ENCODE data around the gene TRNT1. TPM values are rescaled to one million over a fixed set of nuclear protein-coding genes. Genes with fewer than 3 reads are reported as not detected.

The TRNT1 gene
- total RNA-seq, 2 experiments from 2014 or later = 25.8 to 30.7 TPM

DNA sequence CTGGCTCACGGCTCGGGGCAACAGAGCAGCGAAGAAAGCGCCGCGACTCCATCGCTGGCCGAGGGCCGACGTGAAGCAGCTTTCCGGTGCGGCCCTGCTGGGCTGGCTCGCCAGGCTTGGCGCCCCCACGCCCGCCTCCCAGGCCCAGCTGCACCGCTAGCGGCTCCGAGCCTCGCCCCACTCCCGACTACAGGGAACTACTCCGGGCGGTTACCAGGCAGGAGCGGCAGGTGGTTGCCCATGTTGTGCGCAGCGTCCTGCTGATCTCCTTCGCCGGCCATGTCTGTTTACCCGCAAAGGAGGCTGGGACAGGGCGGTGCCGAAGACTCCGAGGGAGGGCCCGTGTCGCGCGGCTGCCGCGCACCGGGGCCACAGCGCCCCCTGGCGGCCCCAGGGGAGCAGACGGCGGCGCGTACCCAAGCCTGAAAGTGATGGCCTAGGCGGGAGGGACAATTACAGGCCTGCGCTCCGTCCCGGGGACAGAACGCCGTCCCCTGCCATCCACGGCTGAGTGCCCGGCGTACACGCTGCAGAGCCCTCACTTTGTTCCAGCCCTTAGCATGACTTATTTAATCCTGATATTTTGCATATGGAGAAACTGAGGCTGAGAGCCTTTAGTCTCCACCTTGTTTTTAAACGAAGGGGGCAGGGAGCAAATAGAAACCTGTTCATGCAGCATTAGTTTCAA is 52.8 kb downstream of the TRNT1 start, which contains the start of gene CRBN:
Gene CRBN (minus strand): TSS at position 285 of the 688 bp plus-strand sequence. CDS start 4 bp downstream, at position 281.
- Mint-ChIP-seq H3K27ac (peak within 1 kb of the TSS; percentile 92), H3K36me3 (ENCODE audit: low read depth) (peaks cover 45% of the 10 kb centered on the region), H3K9me3 (no peaks in the 10 kb centered on the region), H3K27me3 (no peaks in the 10 kb centered on the region), H3K4me1 (ENCODE audit: low read depth) (peaks cover 45% of the 10 kb centered on the region), H3K4me3 (peak within 1 kb of the TSS; percentile 92)
- peak within 1 kb of the TSS; percentile 97 for H3K4me3 ChIP-seq (ENCODE audit: low read length)
- intact Hi-C loops (cut with DNase I, micrococcal nuclease) = loop anchor here (1.0 to 10.0 kb wide), 8 partner anchors 8 to 1315 kb away; partner anchors contain the start of genes ITPR1 (in 1 of the 2), SETMAR (in 1 of the 2) and TRNT1 (in 1 of the 2)
- DNase-seq (peak; percentile 78 to 95 (median 86)), ATAC-seq (ENCODE audit: poor library complexity) (peak; percentile 96)
- H3K27ac ChIP-seq (ENCODE audit: low read depth in 1 of 2, low read length in 2 of 2) = peak within 1 kb of the TSS; percentile 69 to 94
- peaks cover 31% of the 10 kb centered on the region for H3K4me1 ChIP-seq (ENCODE audit: insufficient read depth, low read length)
- CTCF ChIA-PET = interaction anchor here (0.9 to 1.0 kb wide), 3 partner anchors 11 to 17 kb away, joined by 3 to 5 read pairs (median 5); no protein-coding TSS in a partner anchor
- H3K36me3 ChIP-seq (ENCODE audit: insufficient read depth, low read length) = peaks cover 8% of the 10 kb centered on the region
- no peaks in the 10 kb centered on the region for H3K9me3 ChIP-seq (ENCODE audit: control insufficient read depth in 1 of 2, insufficient read depth in 1 of 2, low read length in 2 of 2)
- H3K27me3 ChIP-seq (ENCODE audit: control insufficient read depth in 1 of 2, insufficient read depth in 2 of 2, low read length in 2 of 2) = no peaks in the 10 kb centered on the region
- POLR2A ChIA-PET = interaction anchor here (0.6 to 2.2 kb wide), 9 partner anchors 10 to 1124 kb away, joined by 3 to 11 read pairs (median 3); no protein-coding TSS in a partner anchor
- TF ChIP-seq, protein P1, sequence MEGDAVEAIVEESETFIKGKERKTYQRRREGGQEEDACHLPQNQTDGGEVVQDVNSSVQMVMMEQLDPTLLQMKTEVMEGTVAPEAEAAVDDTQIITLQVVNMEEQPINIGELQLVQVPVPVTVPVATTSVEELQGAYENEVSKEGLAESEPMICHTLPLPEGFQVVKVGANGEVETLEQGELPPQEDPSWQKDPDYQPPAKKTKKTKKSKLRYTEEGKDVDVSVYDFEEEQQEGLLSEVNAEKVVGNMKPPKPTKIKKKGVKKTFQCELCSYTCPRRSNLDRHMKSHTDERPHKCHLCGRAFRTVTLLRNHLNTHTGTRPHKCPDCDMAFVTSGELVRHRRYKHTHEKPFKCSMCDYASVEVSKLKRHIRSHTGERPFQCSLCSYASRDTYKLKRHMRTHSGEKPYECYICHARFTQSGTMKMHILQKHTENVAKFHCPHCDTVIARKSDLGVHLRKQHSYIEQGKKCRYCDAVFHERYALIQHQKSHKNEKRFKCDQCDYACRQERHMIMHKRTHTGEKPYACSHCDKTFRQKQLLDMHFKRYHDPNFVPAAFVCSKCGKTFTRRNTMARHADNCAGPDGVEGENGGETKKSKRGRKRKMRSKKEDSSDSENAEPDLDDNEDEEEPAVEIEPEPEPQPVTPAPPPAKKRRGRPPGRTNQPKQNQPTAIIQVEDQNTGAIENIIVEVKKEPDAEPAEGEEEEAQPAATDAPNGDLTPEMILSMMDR (IDR thresholded peaks at IDR 0.05) = peak; percentile 99

DNA sequence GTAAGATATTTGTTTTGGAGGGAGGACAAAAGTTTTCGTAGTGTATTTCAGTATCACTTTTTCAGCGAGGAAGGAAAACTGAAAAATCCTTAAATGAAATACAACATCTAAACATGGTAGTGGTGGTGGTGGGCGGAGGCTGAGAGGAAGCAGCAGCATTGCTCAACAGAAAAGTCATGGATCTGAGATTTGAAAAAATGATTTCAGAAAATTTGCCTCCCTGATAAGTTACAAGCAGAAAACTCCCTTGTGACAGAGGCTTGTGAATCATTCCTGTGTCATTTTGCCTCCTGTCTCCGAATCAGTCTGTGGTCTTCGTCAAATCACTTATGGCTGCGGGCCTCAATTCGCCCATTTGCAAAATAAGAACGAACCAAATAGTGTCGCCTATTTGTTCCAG is 53.7 kb downstream of the TRNT1 start:
- no peaks in the 10 kb centered on the region for H3K27me3 Mint-ChIP-seq
- TF ChIP-seq, protein P1 (IDR thresholded peaks at IDR 0.05) = no peak
- H3K4me3 Mint-ChIP-seq = peak overlapping the region; percentile 65
- Histone ChIP-seq H3K4me3 (ENCODE audit: low read length) (no peak overlapping the region), H3K36me3 (ENCODE audit: insufficient read depth, low read length) (peaks cover 7% of the 10 kb centered on the region), H3K4me1 (ENCODE audit: insufficient read depth, low read length) (peaks cover 31% of the 10 kb centered on the region), H3K27ac (ENCODE audit: low read depth in 1 of 2, low read length in 2 of 2) (no peak overlapping the region), H3K9me3 (ENCODE audit: control insufficient read depth in 1 of 2, insufficient read depth in 1 of 2, low read length in 2 of 2) (no peaks in the 10 kb centered on the region), H3K27me3 (ENCODE audit: control insufficient read depth in 1 of 2, insufficient read depth in 2 of 2, low read length in 2 of 2) (no peaks in the 10 kb centered on the region)
- H3K27ac Mint-ChIP-seq = peak overlapping the region; percentile 92
- peaks cover 36% of the 10 kb centered on the region for H3K36me3 Mint-ChIP-seq (ENCODE audit: low read depth)
- H3K9me3 Mint-ChIP-seq = no peaks in the 10 kb centered on the region
- CTCF ChIA-PET = no interaction called here
- DNase-seq = no peak
- intact Hi-C loops (cut with DNase I, micrococcal nuclease) = no loop called here
- no peak for ATAC-seq (ENCODE audit: poor library complexity)
- peaks cover 36% of the 10 kb centered on the region for H3K4me1 Mint-ChIP-seq (ENCODE audit: low read depth)
- POLR2A ChIA-PET = interaction anchor here (2.2 kb wide), 1 partner anchor 9 kb away, joined by 9 read pairs; no protein-coding TSS in a partner anchor

DNA sequence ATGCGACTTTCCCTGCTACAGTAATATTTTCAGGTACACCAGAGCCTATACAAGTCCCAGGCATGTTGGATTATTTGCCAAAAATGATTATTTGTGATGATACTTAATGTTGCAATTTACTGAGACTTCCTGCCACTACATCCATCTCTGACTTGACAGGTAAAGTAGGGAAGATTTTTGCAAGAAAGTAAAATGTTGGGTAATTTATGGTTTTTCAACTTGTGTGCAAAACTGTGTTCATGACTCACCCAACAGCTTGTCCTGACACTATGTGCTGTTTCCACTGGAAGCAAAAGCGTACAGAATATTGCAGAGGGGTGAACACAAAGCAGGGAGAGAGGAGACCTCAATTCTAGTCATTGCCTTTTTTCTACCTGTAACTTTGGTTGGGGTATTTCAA is 58.1 kb downstream of the TRNT1 start:
- Histone ChIP-seq H3K9me3 (ENCODE audit: control insufficient read depth in 1 of 2, insufficient read depth in 1 of 2, low read length in 2 of 2) (peaks cover 0 to 8% of the 10 kb centered on the region in 2 experiments), H3K27ac (ENCODE audit: low read depth in 1 of 2, low read length in 2 of 2) (no peak overlapping the region), H3K27me3 (ENCODE audit: control insufficient read depth in 1 of 2, insufficient read depth in 2 of 2, low read length in 2 of 2) (no peaks in the 10 kb centered on the region), H3K4me3 (ENCODE audit: low read length) (no peak overlapping the region), H3K4me1 (ENCODE audit: insufficient read depth, low read length) (peaks cover 8% of the 10 kb centered on the region), H3K36me3 (ENCODE audit: insufficient read depth, low read length) (no peaks in the 10 kb centered on the region)
- DNase-seq (no peak), ATAC-seq (ENCODE audit: poor library complexity) (no peak)
- Mint-ChIP-seq H3K27me3 (no peaks in the 10 kb centered on the region), H3K4me3 (no peak overlapping the region), H3K36me3 (ENCODE audit: low read depth) (no peaks in the 10 kb centered on the region), H3K4me1 (ENCODE audit: low read depth) (peaks cover 12% of the 10 kb centered on the region), H3K27ac (no peak overlapping the region), H3K9me3 (peaks cover 9% of the 10 kb centered on the region)
- ChIA-PET POLR2A (no interaction called here), CTCF (no interaction called here)
- TF ChIP-seq, protein P1 (IDR thresholded peaks at IDR 0.05) = no peak
- intact Hi-C loops (cut with DNase I, micrococcal nuclease) = no loop called here

Measured in CD4-positive, alpha-beta T cell (primary cell).